ENCODE data around the gene MANBA.

Gene MANBA

DNA sequence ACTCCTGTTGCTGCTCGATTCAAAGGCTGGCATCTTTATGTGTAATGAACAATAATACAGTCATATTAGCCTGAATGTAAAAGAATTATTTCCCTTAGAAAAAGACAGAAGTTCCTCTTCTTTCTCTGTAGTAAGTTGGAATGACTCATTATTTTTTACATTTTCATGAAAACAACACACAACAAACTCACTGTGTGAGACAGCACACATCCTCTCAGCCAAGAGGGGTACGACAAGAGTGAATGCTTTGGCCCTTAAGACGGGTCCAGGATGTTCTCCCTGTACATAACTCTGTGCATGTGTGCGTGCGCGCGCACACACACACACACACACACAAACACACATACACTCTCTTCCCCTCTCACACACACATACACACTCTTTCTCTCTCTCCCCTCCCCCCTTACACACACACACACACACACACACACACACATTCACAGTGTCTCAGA is 72.8 kb downstream of the MANBA start:
- H3K4me3 ChIP-seq (ENCODE audit: low read depth, low read length) = no peak overlapping the region

GRCh38 chr4:102687373-102687981 is 73.3 kb downstream of the MANBA start:
- H3K4me3 ChIP-seq (ENCODE audit: low read depth, low read length) = no peak overlapping the region
- no peak for TF ChIP-seq CTCF (IDR thresholded peaks at IDR 0.05; ENCODE audit: borderline replicate concordance, insufficient read depth, low read depth, low read length)

More for the DNA sequence above, 72.8 kb downstream of the MANBA start:
- TF ChIP-seq CTCF (IDR thresholded peaks at IDR 0.05; ENCODE audit: borderline replicate concordance, insufficient read depth, low read depth, low read length) = no peak

- no peak overlapping the region for H3K4me3 ChIP-seq (ENCODE audit: low read depth, low read length)
- no peak for TF ChIP-seq CTCF (IDR thresholded peaks at IDR 0.05; ENCODE audit: borderline replicate concordance, insufficient read depth, low read depth, low read length)
These were observed 75.0 kb downstream of the MANBA start for GRCh38 chr4:102685768-102686167.

DNA sequence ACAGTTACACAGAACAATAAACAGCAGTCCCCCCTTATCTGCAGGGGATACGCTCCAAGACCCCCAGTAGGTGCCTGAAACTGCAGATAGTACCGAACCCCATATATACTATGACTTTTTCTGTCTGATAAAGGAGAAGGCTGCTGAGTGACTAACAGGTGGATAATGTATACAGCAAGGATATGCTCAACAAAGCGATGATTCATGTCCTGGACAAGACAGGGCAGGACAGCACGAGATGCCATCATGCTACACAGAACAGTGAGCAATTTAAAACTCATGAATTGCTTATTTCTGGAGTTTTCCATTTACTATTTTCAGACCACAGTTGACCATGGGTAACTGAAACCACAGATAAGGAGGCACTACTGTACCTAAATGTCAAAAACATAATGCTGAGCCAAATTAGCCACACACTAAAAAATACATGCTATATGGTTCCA is 76.1 kb downstream of the MANBA start:
- TF ChIP-seq CTCF (IDR thresholded peaks at IDR 0.05; ENCODE audit: borderline replicate concordance, insufficient read depth, low read depth, low read length) = no peak
- H3K4me3 ChIP-seq (ENCODE audit: low read depth, low read length) = no peak overlapping the region

GRCh38 chr4:102683881-102684609 is 76.7 kb downstream of the MANBA start:
- no peak overlapping the region for H3K4me3 ChIP-seq (ENCODE audit: low read depth, low read length)
- no peak for TF ChIP-seq CTCF (IDR thresholded peaks at IDR 0.05; ENCODE audit: borderline replicate concordance, insufficient read depth, low read depth, low read length)

DNA sequence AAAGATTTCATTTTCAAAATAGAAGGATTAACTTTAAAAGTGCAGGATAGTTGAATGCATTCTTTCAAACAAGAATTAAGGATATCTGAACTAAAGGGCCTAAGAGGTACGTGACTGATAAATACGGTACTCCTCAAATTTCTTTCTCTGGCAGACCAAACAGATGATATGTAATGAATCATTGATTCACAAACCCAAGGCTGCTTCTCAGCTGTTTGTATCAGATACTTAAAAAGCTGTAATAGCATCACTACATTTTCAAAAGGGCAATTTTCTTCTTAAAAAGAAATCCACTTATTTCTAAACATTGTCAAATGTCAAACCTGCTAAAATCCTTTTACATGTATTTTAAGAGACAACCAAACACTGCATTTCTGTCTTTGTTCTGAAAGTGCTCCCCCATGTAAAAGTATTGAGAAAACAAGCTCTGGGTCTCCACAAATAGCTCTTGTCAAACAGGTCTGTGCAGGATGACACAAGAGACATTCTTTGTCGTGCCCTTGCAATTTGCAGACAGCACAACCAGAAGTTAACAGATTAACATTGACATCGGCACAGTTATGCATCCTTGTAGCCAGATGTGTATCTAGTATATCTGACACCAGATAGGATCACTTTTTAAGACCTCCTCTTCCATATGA is 82.0 kb downstream of the MANBA start:
- no peak overlapping the region for H3K4me3 ChIP-seq (ENCODE audit: low read depth, low read length)
- TF ChIP-seq CTCF (IDR thresholded peaks at IDR 0.05; ENCODE audit: borderline replicate concordance, insufficient read depth, low read depth, low read length) = no peak

Measured in GM12875 (cell line).